NCI-H82 (cell line): Measurements from ENCODE around the gene RAI1.
"Not testable (repeated sequence)": the region's sequence is repeated elsewhere in the genome, so short reads cannot be mapped to it uniquely, and the experiment has no call there.

Source experiments
- DNase-seq: peaks from one replicate; lab custom pipeline; 2025; lab: John Stamatoyannopoulos, UW

The RAI1 gene

GRCh38 chr17:17681187-17681743, at the start of gene RAI1:
Gene RAI1 (plus strand): TSS chr17:17681458. CDS start chr17:17792949, 111,491 bp downstream.
- peak; percentile 93 for DNase-seq

- DNase-seq, result not testable (repeated sequence)
Observed at GRCh38 chr17:17632690-17633089, 48.6 kb upstream of the RAI1 start.

GRCh38 chr17:17633310-17633709, 47.9 kb upstream of the RAI1 start:
- no peak for DNase-seq

- DNase-seq, result peak; percentile 53
Observed at GRCh38 chr17:17635126-17635525, 46.1 kb upstream of the RAI1 start.

- DNase-seq, result not testable (repeated sequence)
Observed at GRCh38 chr17:17635537-17636271, 45.6 kb upstream of the RAI1 start.

- DNase-seq, result no peak
Observed at GRCh38 chr17:17636272-17636885, 44.9 kb upstream of the RAI1 start.

GRCh38 chr17:17638467-17638866, 42.8 kb upstream of the RAI1 start:
- no peak for DNase-seq

- DNase-seq, result not testable (repeated sequence)
Observed at GRCh38 chr17:17639661-17640270, 41.5 kb upstream of the RAI1 start.

GRCh38 chr17:17641621-17642409, 39.4 kb upstream of the RAI1 start:
- peak; percentile 92 for DNase-seq

- DNase-seq, result not testable (repeated sequence)
Observed at GRCh38 chr17:17645148-17645547, 36.1 kb upstream of the RAI1 start.

GRCh38 chr17:17645961-17646360, 35.3 kb upstream of the RAI1 start:
- no peak for DNase-seq

GRCh38 chr17:17647524-17648178, 33.6 kb upstream of the RAI1 start:
- DNase-seq, result no peak

- DNase-seq, result peak; percentile 78
Observed at GRCh38 chr17:17648762-17649161, 32.5 kb upstream of the RAI1 start.

GRCh38 chr17:17650959-17651358, 30.3 kb upstream of the RAI1 start:
- DNase-seq, result no peak

GRCh38 chr17:17653343-17653742, 27.9 kb upstream of the RAI1 start:
- no peak for DNase-seq

GRCh38 chr17:17659340-17659739, 21.9 kb upstream of the RAI1 start:
- DNase-seq, result no peak

GRCh38 chr17:17661134-17661533, 20.1 kb upstream of the RAI1 start:
- no peak for DNase-seq

GRCh38 chr17:17661834-17662385, 19.3 kb upstream of the RAI1 start:
- peak; percentile 52 for DNase-seq

GRCh38 chr17:17663160-17664063, 17.8 kb upstream of the RAI1 start:
- peak; percentile 95 for DNase-seq

GRCh38 chr17:17664064-17664452, 17.2 kb upstream of the RAI1 start:
- DNase-seq, result no peak
